GM23338 (cell line): Measurements from ENCODE around the gene VTA1. TPM values are rescaled to one million over a fixed set of nuclear protein-coding genes. Genes with fewer than 3 reads are reported as not detected.

Experiments used
- ATAC-seq: fragments of 200-7000 bp; cut with Tn5 transposase; 3 replicates; pipeline ENCODE4 v1.9.1; 2020
- DNase-seq: peaks from one replicate; pipeline ENCODE4 v3.0.0-alpha.2; 2015; ENCODE audit warnings: low spot score
- H2AFZ ChIP-seq: fragments of 200-600 bp; sonication (generic); 2 replicates; pipeline ENCODE4 v1.8.0; 2016; ENCODE audit warnings: antibody characterized with exemption, mild to moderate bottlenecking, moderate library complexity
- H3F3A ChIP-seq: fragments of 200-600 bp; sonication (generic); replicated peaks from 2 replicates; pipeline ENCODE4 v1.8.0; 2017; ENCODE audit warnings: antibody characterized with exemption, mixed run types, low read depth
- H3K27ac ChIP-seq: fragments of 200-600 bp; sonication (generic); 2 replicates; pipeline ENCODE4 v1.6.1; 2016; ENCODE audit warnings: low read depth
- H3K27me3 ChIP-seq: fragments of 200-600 bp; sonication (generic); 2 replicates; pipeline ENCODE4 v1.8.0; 2016; ENCODE audit warnings: mild to moderate bottlenecking, mixed run types, moderate library complexity; ENCODE audit not compliant: insufficient read depth
- H3K36me3 ChIP-seq: fragments of 200-600 bp; sonication (generic); 2 replicates; pipeline ENCODE4 v1.8.0; 2016; ENCODE audit warnings: mild to moderate bottlenecking; ENCODE audit not compliant: insufficient read depth
- H3K4me1 ChIP-seq: fragments of 200-600 bp; sonication (generic); 2 replicates; pipeline ENCODE4 v1.8.0; 2016; ENCODE audit warnings: mild to moderate bottlenecking, moderate library complexity; ENCODE audit not compliant: insufficient read depth
- H3K4me2 ChIP-seq: fragments of 200-600 bp; sonication (generic); 2 replicates; pipeline ENCODE4 v1.7.1; 2017; ENCODE audit warnings: mixed run types
- H3K4me3 ChIP-seq: fragments of 200-600 bp; sonication (generic); 2 replicates; pipeline ENCODE4 v1.6.1; 2016; ENCODE audit warnings: mixed run types
- H3K79me2 ChIP-seq: fragments of 200-600 bp; sonication (generic); replicated peaks from 2 replicates; pipeline ENCODE4 v1.8.0; 2017; ENCODE audit warnings: mild to moderate bottlenecking; ENCODE audit not compliant: insufficient read depth
- H3K9me2 ChIP-seq: fragments of 200-600 bp; sonication (generic); 2 replicates; pipeline ENCODE4 v1.8.0; 2017; ENCODE audit not compliant: insufficient read depth
- H4K20me1 ChIP-seq: fragments of 200-600 bp; sonication (generic); replicated peaks from 2 replicates; pipeline ENCODE4 v1.8.0; 2017; ENCODE audit warnings: mild to moderate bottlenecking; ENCODE audit not compliant: insufficient read depth
- H3K27ac Mint-ChIP-seq: 2 replicates; pipeline ENCODE4 v1.8.0; 2020; ENCODE audit warnings: inconsistent platforms, mild to moderate bottlenecking, moderate library complexity, mixed read lengths
- H3K27me3 Mint-ChIP-seq: 3 replicates; pipeline ENCODE4 v1.8.0; 2022; ENCODE audit warnings: low read depth, mild to moderate bottlenecking, moderate library complexity, mixed read lengths, inconsistent platforms; ENCODE audit not compliant: insufficient read depth, poor library complexity
- H3K36me3 Mint-ChIP-seq: 3 replicates; pipeline ENCODE4 v1.8.0; 2021; ENCODE audit warnings: low read depth, mild to moderate bottlenecking, inconsistent platforms, moderate library complexity, mixed read lengths
- H3K4me1 Mint-ChIP-seq: 3 replicates; pipeline ENCODE4 v1.8.0; 2020; ENCODE audit warnings: mild to moderate bottlenecking, inconsistent platforms, mixed read lengths
- H3K4me3 Mint-ChIP-seq: 3 replicates; pipeline ENCODE4 v1.8.0; 2021; ENCODE audit warnings: moderate library complexity, mild to moderate bottlenecking, inconsistent platforms, mixed read lengths
- H3K9me3 Mint-ChIP-seq: 3 replicates; pipeline ENCODE4 v1.8.0; 2020; ENCODE audit warnings: moderate library complexity, mild to moderate bottlenecking, inconsistent platforms, mixed read lengths
- CREB1 ChIP-seq: fragments of 250-450 bp; sonication (Bioruptor Pico); IDR thresholded peaks from 2 replicates; pipeline ENCODE4 v1.5.0; 2020; ENCODE audit warnings: low read depth, mild to moderate bottlenecking, moderate library complexity
- EZH2 ChIP-seq: fragments of 200-600 bp; sonication (generic); IDR thresholded peaks from one replicate; pipeline ENCODE4 v1.8.0; 2017; ENCODE audit warnings: antibody characterized with exemption, mild to moderate bottlenecking, low read depth; ENCODE audit not compliant: unreplicated experiment
- EZH2phosphoT487 ChIP-seq: fragments of 200-600 bp; sonication (generic); IDR thresholded peaks from one replicate; pipeline ENCODE4 v1.8.1; 2018; ENCODE audit warnings: antibody characterized with exemption; ENCODE audit not compliant: unreplicated experiment
- JUNB ChIP-seq: IDR thresholded peaks from one replicate; pipeline ENCODE4 v1.6.1; 2016; ENCODE audit warnings: antibody characterized with exemption; ENCODE audit not compliant: unreplicated experiment
- NANOG ChIP-seq: IDR thresholded peaks from 2 replicates; pipeline ENCODE4 v1.6.1; 2016; ENCODE audit warnings: antibody characterized with exemption, borderline replicate concordance
- POLR2AphosphoS5 ChIP-seq: IDR thresholded peaks from 2 replicates; pipeline ENCODE4 v1.6.1; 2016; ENCODE audit warnings: antibody characterized with exemption, low read depth
- STAT1 ChIP-seq: IDR thresholded peaks from one replicate; pipeline ENCODE4 v1.6.1; 2016; ENCODE audit warnings: antibody characterized with exemption; ENCODE audit not compliant: unreplicated experiment
- ZNF114 ChIP-seq: fragments of 250-450 bp; sonication (Bioruptor Pico); IDR thresholded peaks from 2 replicates; pipeline ENCODE4 v1.5.0; 2020; ENCODE audit warnings: mild to moderate bottlenecking, moderate library complexity
- ZNF331 ChIP-seq: fragments of 250-450 bp; sonication (Bioruptor Pico); IDR thresholded peaks from 2 replicates; pipeline ENCODE4 v1.5.0; 2020; ENCODE audit warnings: low read depth, mild to moderate bottlenecking, moderate library complexity
- polyA plus RNA-seq: library from polyadenylated mRNA; unstranded; fragments of >200 nt; fragmentation: Nextera tagmentation; extraction: Ambion mirVana; gene quantifications from 2 replicates; pipeline ENCODE4 v1.2.1, GENCODE V29; 2016
- total RNA-seq: library from RNA; depleted of rRNA; stranded (reverse); fragments of >200 nt; shearing (Covaris generic); gene quantifications from 2 replicates; pipeline ENCODE4 v1.2.3, GENCODE V29; 2014
- TF ChIP-seq, protein P1 (sequence below): IDR thresholded peaks from one replicate; pipeline ENCODE4 v1.6.1; 2018; ENCODE audit warnings: antibody characterized with exemption; ENCODE audit not compliant: unreplicated experiment
- TF ChIP-seq, protein P2 (sequence below), 2 experiments: fragments of 200-600 bp in 1 of 2; sonication (generic) in 1 of 2; conservative IDR thresholded peaks; 2 replicates each; pipeline versions ENCODE4 v1.5.1 to v1.6.1; 2016 to 2017; ENCODE audit warnings: antibody characterized with exemption in 2 of 2, low read depth in 2 of 2, mild to moderate bottlenecking in 2 of 2, moderate library complexity in 1 of 2
- TF ChIP-seq, protein P3 (sequence below): IDR thresholded peaks from 2 replicates; pipeline ENCODE4 v1.6.1; 2016; ENCODE audit warnings: antibody characterized with exemption
- TF ChIP-seq, protein P4 (sequence below): fragments of 250-450 bp; sonication (Bioruptor Pico); IDR thresholded peaks from 2 replicates; pipeline ENCODE4 v1.5.0; 2020; ENCODE audit warnings: mild to moderate bottlenecking, moderate library complexity

The VTA1 gene
- total and polyA plus RNA-seq, 2 experiments from 2014 or later, result 102 to 104 TPM

DNA sequence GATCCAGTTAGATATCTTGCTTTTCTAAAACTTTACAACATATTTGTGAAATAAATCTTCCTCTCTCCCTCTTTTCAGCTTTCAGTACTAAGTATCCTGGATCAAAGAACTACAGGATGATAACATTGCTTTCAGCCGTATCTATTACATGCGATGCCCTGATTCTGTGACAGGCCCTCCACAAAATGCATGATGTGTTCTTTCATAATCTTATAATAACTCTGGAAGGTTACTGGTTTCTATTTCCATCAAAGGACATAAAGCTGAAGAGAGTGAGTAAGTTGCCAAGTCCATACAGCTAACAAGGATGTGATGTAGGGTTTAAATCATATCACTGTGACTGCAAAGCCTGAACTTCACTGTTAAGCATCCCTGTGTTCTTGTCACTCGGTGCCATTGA is 91.8 kb downstream of the VTA1 start:
- no peaks in the 10 kb centered on the region for H3K36me3 Mint-ChIP-seq
- ATAC-seq (no peak), DNase-seq (no peak)
- H3K4me3 Mint-ChIP-seq, result no peak overlapping the region
- Histone ChIP-seq H3F3A (no peaks in the 10 kb centered on the region), H3K27ac (no peak overlapping the region), H3K4me1 (peaks cover 13% of the 10 kb centered on the region; the same call in 1 of the 2 replicates), H4K20me1 (no peaks in the 10 kb centered on the region), H2AFZ (no peak overlapping the region), H3K36me3 (no peaks in the 10 kb centered on the region), H3K4me2 (no peak overlapping the region), H3K27me3 (no peaks in the 10 kb centered on the region), H3K4me3 (no peak overlapping the region), H3K9me2 (no peaks in the 10 kb centered on the region), H3K79me2 (no peaks in the 10 kb centered on the region)
- H3K27ac Mint-ChIP-seq, result no peak overlapping the region
- H3K9me3 Mint-ChIP-seq, result no peaks in the 10 kb centered on the region
- H3K27me3 Mint-ChIP-seq, result no peaks in the 10 kb centered on the region
- H3K4me1 Mint-ChIP-seq, result peaks cover 10% of the 10 kb centered on the region
- TF ChIP-seq, protein P1, sequence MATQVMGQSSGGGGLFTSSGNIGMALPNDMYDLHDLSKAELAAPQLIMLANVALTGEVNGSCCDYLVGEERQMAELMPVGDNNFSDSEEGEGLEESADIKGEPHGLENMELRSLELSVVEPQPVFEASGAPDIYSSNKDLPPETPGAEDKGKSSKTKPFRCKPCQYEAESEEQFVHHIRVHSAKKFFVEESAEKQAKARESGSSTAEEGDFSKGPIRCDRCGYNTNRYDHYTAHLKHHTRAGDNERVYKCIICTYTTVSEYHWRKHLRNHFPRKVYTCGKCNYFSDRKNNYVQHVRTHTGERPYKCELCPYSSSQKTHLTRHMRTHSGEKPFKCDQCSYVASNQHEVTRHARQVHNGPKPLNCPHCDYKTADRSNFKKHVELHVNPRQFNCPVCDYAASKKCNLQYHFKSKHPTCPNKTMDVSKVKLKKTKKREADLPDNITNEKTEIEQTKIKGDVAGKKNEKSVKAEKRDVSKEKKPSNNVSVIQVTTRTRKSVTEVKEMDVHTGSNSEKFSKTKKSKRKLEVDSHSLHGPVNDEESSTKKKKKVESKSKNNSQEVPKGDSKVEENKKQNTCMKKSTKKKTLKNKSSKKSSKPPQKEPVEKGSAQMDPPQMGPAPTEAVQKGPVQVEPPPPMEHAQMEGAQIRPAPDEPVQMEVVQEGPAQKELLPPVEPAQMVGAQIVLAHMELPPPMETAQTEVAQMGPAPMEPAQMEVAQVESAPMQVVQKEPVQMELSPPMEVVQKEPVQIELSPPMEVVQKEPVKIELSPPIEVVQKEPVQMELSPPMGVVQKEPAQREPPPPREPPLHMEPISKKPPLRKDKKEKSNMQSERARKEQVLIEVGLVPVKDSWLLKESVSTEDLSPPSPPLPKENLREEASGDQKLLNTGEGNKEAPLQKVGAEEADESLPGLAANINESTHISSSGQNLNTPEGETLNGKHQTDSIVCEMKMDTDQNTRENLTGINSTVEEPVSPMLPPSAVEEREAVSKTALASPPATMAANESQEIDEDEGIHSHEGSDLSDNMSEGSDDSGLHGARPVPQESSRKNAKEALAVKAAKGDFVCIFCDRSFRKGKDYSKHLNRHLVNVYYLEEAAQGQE, result no peak
- TF ChIP-seq, protein P2, sequence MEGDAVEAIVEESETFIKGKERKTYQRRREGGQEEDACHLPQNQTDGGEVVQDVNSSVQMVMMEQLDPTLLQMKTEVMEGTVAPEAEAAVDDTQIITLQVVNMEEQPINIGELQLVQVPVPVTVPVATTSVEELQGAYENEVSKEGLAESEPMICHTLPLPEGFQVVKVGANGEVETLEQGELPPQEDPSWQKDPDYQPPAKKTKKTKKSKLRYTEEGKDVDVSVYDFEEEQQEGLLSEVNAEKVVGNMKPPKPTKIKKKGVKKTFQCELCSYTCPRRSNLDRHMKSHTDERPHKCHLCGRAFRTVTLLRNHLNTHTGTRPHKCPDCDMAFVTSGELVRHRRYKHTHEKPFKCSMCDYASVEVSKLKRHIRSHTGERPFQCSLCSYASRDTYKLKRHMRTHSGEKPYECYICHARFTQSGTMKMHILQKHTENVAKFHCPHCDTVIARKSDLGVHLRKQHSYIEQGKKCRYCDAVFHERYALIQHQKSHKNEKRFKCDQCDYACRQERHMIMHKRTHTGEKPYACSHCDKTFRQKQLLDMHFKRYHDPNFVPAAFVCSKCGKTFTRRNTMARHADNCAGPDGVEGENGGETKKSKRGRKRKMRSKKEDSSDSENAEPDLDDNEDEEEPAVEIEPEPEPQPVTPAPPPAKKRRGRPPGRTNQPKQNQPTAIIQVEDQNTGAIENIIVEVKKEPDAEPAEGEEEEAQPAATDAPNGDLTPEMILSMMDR (conservative IDR thresholded peaks at IDR 0.05; ENCODE audit: low read depth in 2 of 2), result no peak
- TF ChIP-seq STAT1 (no peak), JUNB (no peak), ZNF114 (CRISPR knock-in tag) (no peak), EZH2 (no peak), CREB1 (CRISPR knock-in tag) (no peak), POLR2AphosphoS5 (no peak), ZNF331 (no peak), NANOG (no peak), EZH2phosphoT487 (no peak)
- TF ChIP-seq, protein P3, sequence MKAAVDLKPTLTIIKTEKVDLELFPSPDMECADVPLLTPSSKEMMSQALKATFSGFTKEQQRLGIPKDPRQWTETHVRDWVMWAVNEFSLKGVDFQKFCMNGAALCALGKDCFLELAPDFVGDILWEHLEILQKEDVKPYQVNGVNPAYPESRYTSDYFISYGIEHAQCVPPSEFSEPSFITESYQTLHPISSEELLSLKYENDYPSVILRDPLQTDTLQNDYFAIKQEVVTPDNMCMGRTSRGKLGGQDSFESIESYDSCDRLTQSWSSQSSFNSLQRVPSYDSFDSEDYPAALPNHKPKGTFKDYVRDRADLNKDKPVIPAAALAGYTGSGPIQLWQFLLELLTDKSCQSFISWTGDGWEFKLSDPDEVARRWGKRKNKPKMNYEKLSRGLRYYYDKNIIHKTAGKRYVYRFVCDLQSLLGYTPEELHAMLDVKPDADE, result no peak
- TF ChIP-seq, protein P4, sequence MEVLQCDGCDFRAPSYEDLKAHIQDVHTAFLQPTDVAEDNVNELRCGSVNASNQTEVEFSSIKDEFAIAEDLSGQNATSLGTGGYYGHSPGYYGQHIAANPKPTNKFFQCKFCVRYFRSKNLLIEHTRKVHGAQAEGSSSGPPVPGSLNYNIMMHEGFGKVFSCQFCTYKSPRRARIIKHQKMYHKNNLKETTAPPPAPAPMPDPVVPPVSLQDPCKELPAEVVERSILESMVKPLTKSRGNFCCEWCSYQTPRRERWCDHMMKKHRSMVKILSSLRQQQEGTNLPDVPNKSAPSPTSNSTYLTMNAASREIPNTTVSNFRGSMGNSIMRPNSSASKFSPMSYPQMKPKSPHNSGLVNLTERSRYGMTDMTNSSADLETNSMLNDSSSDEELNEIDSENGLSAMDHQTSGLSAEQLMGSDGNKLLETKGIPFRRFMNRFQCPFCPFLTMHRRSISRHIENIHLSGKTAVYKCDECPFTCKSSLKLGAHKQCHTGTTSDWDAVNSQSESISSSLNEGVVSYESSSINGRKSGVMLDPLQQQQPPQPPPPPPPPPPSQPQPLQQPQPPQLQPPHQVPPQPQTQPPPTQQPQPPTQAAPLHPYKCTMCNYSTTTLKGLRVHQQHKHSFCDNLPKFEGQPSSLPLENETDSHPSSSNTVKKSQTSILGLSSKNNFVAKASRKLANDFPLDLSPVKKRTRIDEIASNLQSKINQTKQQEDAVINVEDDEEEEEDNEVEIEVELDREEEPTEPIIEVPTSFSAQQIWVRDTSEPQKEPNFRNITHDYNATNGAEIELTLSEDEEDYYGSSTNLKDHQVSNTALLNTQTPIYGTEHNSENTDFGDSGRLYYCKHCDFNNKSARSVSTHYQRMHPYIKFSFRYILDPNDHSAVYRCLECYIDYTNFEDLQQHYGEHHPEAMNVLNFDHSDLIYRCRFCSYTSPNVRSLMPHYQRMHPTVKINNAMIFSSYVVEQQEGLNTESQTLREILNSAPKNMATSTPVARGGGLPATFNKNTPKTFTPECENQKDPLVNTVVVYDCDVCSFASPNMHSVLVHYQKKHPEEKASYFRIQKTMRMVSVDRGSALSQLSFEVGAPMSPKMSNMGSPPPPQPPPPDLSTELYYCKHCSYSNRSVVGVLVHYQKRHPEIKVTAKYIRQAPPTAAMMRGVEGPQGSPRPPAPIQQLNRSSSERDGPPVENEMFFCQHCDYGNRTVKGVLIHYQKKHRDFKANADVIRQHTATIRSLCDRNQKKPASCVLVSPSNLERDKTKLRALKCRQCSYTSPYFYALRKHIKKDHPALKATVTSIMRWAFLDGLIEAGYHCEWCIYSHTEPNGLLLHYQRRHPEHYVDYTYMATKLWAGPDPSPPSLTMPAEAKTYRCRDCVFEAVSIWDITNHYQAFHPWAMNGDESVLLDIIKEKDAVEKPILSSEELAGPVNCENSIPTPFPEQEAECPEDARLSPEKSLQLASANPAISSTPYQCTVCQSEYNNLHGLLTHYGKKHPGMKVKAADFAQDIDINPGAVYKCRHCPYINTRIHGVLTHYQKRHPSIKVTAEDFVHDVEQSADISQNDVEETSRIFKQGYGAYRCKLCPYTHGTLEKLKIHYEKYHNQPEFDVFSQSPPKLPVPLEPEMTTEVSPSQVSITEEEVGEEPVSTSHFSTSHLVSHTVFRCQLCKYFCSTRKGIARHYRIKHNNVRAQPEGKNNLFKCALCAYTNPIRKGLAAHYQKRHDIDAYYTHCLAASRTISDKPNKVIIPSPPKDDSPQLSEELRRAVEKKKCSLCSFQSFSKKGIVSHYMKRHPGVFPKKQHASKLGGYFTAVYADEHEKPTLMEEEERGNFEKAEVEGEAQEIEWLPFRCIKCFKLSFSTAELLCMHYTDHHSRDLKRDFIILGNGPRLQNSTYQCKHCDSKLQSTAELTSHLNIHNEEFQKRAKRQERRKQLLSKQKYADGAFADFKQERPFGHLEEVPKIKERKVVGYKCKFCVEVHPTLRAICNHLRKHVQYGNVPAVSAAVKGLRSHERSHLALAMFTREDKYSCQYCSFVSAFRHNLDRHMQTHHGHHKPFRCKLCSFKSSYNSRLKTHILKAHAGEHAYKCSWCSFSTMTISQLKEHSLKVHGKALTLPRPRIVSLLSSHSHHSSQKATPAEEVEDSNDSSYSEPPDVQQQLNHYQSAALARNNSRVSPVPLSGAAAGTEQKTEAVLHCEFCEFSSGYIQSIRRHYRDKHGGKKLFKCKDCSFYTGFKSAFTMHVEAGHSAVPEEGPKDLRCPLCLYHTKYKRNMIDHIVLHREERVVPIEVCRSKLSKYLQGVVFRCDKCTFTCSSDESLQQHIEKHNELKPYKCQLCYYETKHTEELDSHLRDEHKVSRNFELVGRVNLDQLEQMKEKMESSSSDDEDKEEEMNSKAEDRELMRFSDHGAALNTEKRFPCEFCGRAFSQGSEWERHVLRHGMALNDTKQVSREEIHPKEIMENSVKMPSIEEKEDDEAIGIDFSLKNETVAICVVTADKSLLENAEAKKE, result no peak
